HTERT RPE-1 (cell line): ENCODE results near the gene DDX51.
"Not testable (repeated sequence)": the region's sequence is repeated elsewhere in the genome, so short reads cannot be mapped to it uniquely, and the experiment has no call there.

Experiments used
- in situ Hi-C: fragments of 300-500 bp; cut with MboI; formaldehyde crosslinking; loops from 4 replicates; pipeline ENCODE4 v1.14.3; 2020; ENCODE audit warnings: low sequenced_read_pairs

Gene DDX51

GRCh38 chr12:132141976-132142678, 2.0 kb downstream of the DDX51 start:
- in situ Hi-C loops: no loop called here

GRCh38 chr12:132140918-132141841, 2.9 kb downstream of the DDX51 start:
- in situ Hi-C loops: no loop called here

GRCh38 chr12:132140501-132140900, 3.6 kb downstream of the DDX51 start:
- in situ Hi-C loops: no loop called here

GRCh38 chr12:132139912-132140311, 4.2 kb downstream of the DDX51 start:
- in situ Hi-C loops: no loop called here

GRCh38 chr12:132138941-132139871, 4.9 kb downstream of the DDX51 start:
- in situ Hi-C loops: no loop called here

- in situ Hi-C loops: no loop called here
These were observed 6.5 kb downstream of the DDX51 start for GRCh38 chr12:132137483-132138125.

GRCh38 chr12:132136226-132136625, 7.9 kb downstream of the DDX51 start:
- in situ Hi-C loops: not testable (repeated sequence)

- in situ Hi-C loops: not testable (repeated sequence)
These were observed 9.4 kb downstream of the DDX51 start for GRCh38 chr12:132134653-132135183.

GRCh38 chr12:132133952-132134652, 10.0 kb downstream of the DDX51 start:
- in situ Hi-C loops: no loop called here

- in situ Hi-C loops: no loop called here
These were observed 11.3 kb downstream of the DDX51 start for GRCh38 chr12:132132609-132133430.

GRCh38 chr12:132131952-132132351, 12.2 kb downstream of the DDX51 start:
- in situ Hi-C loops: no loop called here

- in situ Hi-C loops: no loop called here
These were observed 12.9 kb downstream of the DDX51 start for GRCh38 chr12:132131229-132131628.

- in situ Hi-C loops: no loop called here
These were observed 13.4 kb downstream of the DDX51 start for GRCh38 chr12:132130690-132131089.

GRCh38 chr12:132129007-132129406, 15.1 kb downstream of the DDX51 start:
- in situ Hi-C loops: no loop called here

- in situ Hi-C loops: no loop called here
These were observed 17.1 kb downstream of the DDX51 start for GRCh38 chr12:132127041-132127440.

GRCh38 chr12:132125736-132126135, 18.4 kb downstream of the DDX51 start:
- in situ Hi-C loops: no loop called here

- in situ Hi-C loops: no loop called here
These were observed 19.2 kb downstream of the DDX51 start for GRCh38 chr12:132124766-132125425.
